Lung (tissue), 13 donors: ENCODE data around the gene UAP1L1. TPM values are rescaled to one million over a fixed set of nuclear protein-coding genes. Genes with fewer than 3 reads are reported as not detected.
A peak's percentile ranks its signal among the peaks of the same experiment; 100 is the strongest.

ENCODE experiments used
- ATAC-seq: fragments of 200-7000 bp; cut with Tn5 transposase; one replicate; pipeline ENCODE4 v1.9.1; 2020; ENCODE audit warnings: moderate number of reproducible peaks; ENCODE audit not compliant: insufficient read depth, low FRiP score
- DNase-seq, 3 donors: peaks; one replicate each; pipeline ENCODE4 v3.0.0-alpha.2; 2013 to 2017
- H3K27ac ChIP-seq, 2 donors: one replicate each; pipeline ENCODE4 v1.5.1; 2013; ENCODE audit warnings: mild to moderate bottlenecking in 2 of 2, moderate library complexity in 2 of 2, control low read depth in 1 of 2, inconsistent platforms in 1 of 2, low read depth in 1 of 2, low read length in 1 of 2
- H3K27me3 ChIP-seq, 3 donors: one replicate each; pipeline ENCODE4 v1.5.1; 2013; ENCODE audit warnings: low read length in 2 of 3; ENCODE audit not compliant: control insufficient read depth in 3 of 3, insufficient read depth in 3 of 3
- H3K36me3 ChIP-seq, 4 donors: one replicate each; pipeline ENCODE4 v1.5.1; 2013; ENCODE audit warnings: low read length in 4 of 4, mild to moderate bottlenecking in 1 of 4, moderate library complexity in 1 of 4; ENCODE audit not compliant: control insufficient read depth in 4 of 4, insufficient read depth in 4 of 4
- H3K4me1 ChIP-seq, 5 donors: one replicate each; pipeline ENCODE4 v1.5.1; 2013; ENCODE audit warnings: low read length in 5 of 5, mild to moderate bottlenecking in 2 of 5, moderate library complexity in 1 of 5; ENCODE audit not compliant: control insufficient read depth in 5 of 5, insufficient read depth in 5 of 5
- H3K4me3 ChIP-seq: one replicate; pipeline ENCODE4 v1.5.1; 2013; ENCODE audit warnings: mild to moderate bottlenecking, control low read depth, moderate library complexity
- H3K9ac ChIP-seq, 2 donors: one replicate each; pipeline ENCODE4 v1.5.1; 2013; ENCODE audit warnings: low read length in 2 of 2, control low read depth in 1 of 2; ENCODE audit not compliant: insufficient read depth in 1 of 2
- H3K9me3 ChIP-seq, 4 donors: one replicate each; pipeline ENCODE4 v1.5.1; 2013; ENCODE audit warnings: low read length in 3 of 4, mild to moderate bottlenecking in 1 of 4, moderate library complexity in 1 of 4; ENCODE audit not compliant: control insufficient read depth in 4 of 4, insufficient read depth in 3 of 4
- CTCF ChIP-seq: IDR thresholded peaks from 2 replicates; pipeline ENCODE4 v1.5.1; 2012; ENCODE audit warnings: mild to moderate bottlenecking; ENCODE audit errors: control extremely low read depth, extremely low read depth
- WGBS, 2 donors: extraction: QIAGEN DNeasy Blood & Tissue Kit; methylation state at CpG; one replicate each; pipeline ENCODE4 v1.1.7; 2013; 5-methylcytosine and 5-hydroxymethylcytosine counted together
- polyA plus RNA-seq, 2 donors: library from polyadenylated mRNA; stranded (reverse); fragments of 200-250 nt; gene quantifications; one replicate each; pipeline ENCODE4 v1.2.1, GENCODE V29; 2013
- small RNA-seq: library from RNA; depleted of rRNA; stranded (forward); fragments of <200 nt; gene quantifications from one replicate; pipeline ENCODE3, GENCODE V24; 2014; ENCODE audit warnings: low replicate concordance
- total RNA-seq, 2 donors: library from RNA; depleted of rRNA in 1 of 2; stranded (reverse); fragments of >200 nt in 1 of 2; gene quantifications; one replicate each; pipeline ENCODE4 v1.2.1, GENCODE V29; 2014 to 2021
- donor health status: control.
- donor health status: control.
- donor health status: Bipolar disorder and iron deficiency.
- donor health status: healthy.
- donor health status: DM: yes; HTN: yes; CAD: no.

Gene UAP1L1
- total and polyA plus RNA-seq, 4 donors, result 12.2 to 35.5 (median 17.1) TPM

- TF ChIP-seq CTCF, result no peak
- Histone ChIP-seq H3K9ac (no peak overlapping the region), H3K4me1 (peaks cover 0 to 16% (median 6%) of the 10 kb centered on the region in 5 donors), H3K9me3 (peaks cover 0 to 5% (median 0%) of the 10 kb centered on the region in 4 donors), H3K4me3 (peak overlapping the region; percentile 76), H3K27ac (peak overlapping the region; percentile 65 to 80), H3K27me3 (peaks cover 0 to 7% (median 0%) of the 10 kb centered on the region in 3 donors), H3K36me3 (no peaks in the 10 kb centered on the region)
- peak; percentile 97 for ATAC-seq
- WGBS, 2 donors, result 1 to 2% methylated on average over 65 to 86 of the region's 86 CpGs
- DNase-seq, result peak; percentile 83 to 92 (median 87)
Measured at GRCh38 chr9:137129456-137130175, 52.3 kb downstream of the UAP1L1 start.

- H3K4me1 ChIP-seq, result peaks cover 0 to 16% (median 6%) of the 10 kb centered on the region in 5 donors
- no peak for DNase-seq
- peaks cover 0 to 5% (median 0%) of the 10 kb centered on the region in 4 donors for H3K9me3 ChIP-seq
- TF ChIP-seq CTCF, result no peak
- H3K27ac ChIP-seq, result peak overlapping the region; percentile 59 to 80
- no peaks in the 10 kb centered on the region for H3K36me3 ChIP-seq
- ATAC-seq, result no peak
- peak overlapping the region; percentile 76 for H3K4me3 ChIP-seq
- no peak overlapping the region for H3K9ac ChIP-seq
- peaks cover 0 to 7% (median 0%) of the 10 kb centered on the region in 3 donors for H3K27me3 ChIP-seq
- 6 to 8% methylated on average over 57 to 58 of the region's 58 CpGs for WGBS, 2 donors
Measured at GRCh38 chr9:137130176-137130755, 52.9 kb downstream of the UAP1L1 start.

Small RNA genes within 50 kb of the gene (small RNA-seq; reads per million reads assigned to genes)
- not detected for gene RF00153

Other genes starting within 250 kb of the UAP1L1 start
Only the 30 nearest of the 36 such genes appear.
- gene TRAF2, start 191.0 kb upstream of the UAP1L1 start, total RNA-seq, result 10 to 100 TPM; 17.2 to 19.1 TPM
- gene TRAF2, start 191.0 kb upstream of the UAP1L1 start, polyA plus RNA-seq, result 10 to 100 TPM; 11.3 to 13.2 TPM
- 100 to 1,000 TPM in 1 of 2 donors, 10 to 100 TPM in 1; 56.6 to 118 TPM for gene FBXW5, start 132.8 kb upstream of the UAP1L1 start, total RNA-seq
- 100 to 1,000 TPM in 1 of 2 donors, 10 to 100 TPM in 1; 89.1 to 109 TPM for gene FBXW5, start 132.8 kb upstream of the UAP1L1 start, polyA plus RNA-seq
- 1 to 10 TPM in 1 of 2 donors, not detected in 1; 2.1 TPM for gene C8G, start 132.3 kb upstream of the UAP1L1 start, total RNA-seq
- gene C8G, start 132.3 kb upstream of the UAP1L1 start, polyA plus RNA-seq, result 1 to 10 TPM in 1 of 2 donors, under 1 TPM in 1; 0.90 to 1.4 TPM
- gene LCN12, start 125.2 kb upstream of the UAP1L1 start, total RNA-seq, result 1 to 10 TPM; 4.1 to 6.3 TPM
- 1 to 10 TPM in 1 of 2 donors, under 1 TPM in 1; 0.35 to 2.4 TPM for gene LCN12, start 125.2 kb upstream of the UAP1L1 start, polyA plus RNA-seq
- gene PTGDS, start 100.0 kb upstream of the UAP1L1 start, total RNA-seq, result 100 to 1,000 TPM in 1 of 2 donors, 10 to 100 TPM in 1; 29.5 to 159 TPM
- gene PTGDS, start 100.0 kb upstream of the UAP1L1 start, polyA plus RNA-seq, result 100 to 1,000 TPM in 1 of 2 donors, 10 to 100 TPM in 1; 19.4 to 158 TPM
- gene LCNL1, start 94.5 kb upstream of the UAP1L1 start, total RNA-seq, result 1 to 10 TPM in 1 of 2 donors, under 1 TPM in 1; 0.28 to 2.5 TPM
- gene LCNL1, start 94.5 kb upstream of the UAP1L1 start, polyA plus RNA-seq, result 1 to 10 TPM in 1 of 2 donors, under 1 TPM in 1; 0.15 to 2.7 TPM
- 10 to 100 TPM; 16.6 to 58.1 TPM for gene PAXX, start 85.1 kb upstream of the UAP1L1 start, total RNA-seq
- 100 to 1,000 TPM in 1 of 2 donors, 10 to 100 TPM in 1; 60.7 to 172 TPM for gene PAXX, start 85.1 kb upstream of the UAP1L1 start, polyA plus RNA-seq
- gene CLIC3, start 80.9 kb upstream of the UAP1L1 start, total RNA-seq, result 100 to 1,000 TPM in 1 of 2 donors, 10 to 100 TPM in 1; 72.0 to 115 TPM
- 10 to 100 TPM; 17.2 to 90.2 TPM for gene CLIC3, start 80.9 kb upstream of the UAP1L1 start, polyA plus RNA-seq
- 10 to 100 TPM; 13.4 to 39.0 TPM for gene ABCA2, start 49.3 kb upstream of the UAP1L1 start, total RNA-seq
- gene ABCA2, start 49.3 kb upstream of the UAP1L1 start, polyA plus RNA-seq, result 10 to 100 TPM; 14.8 to 18.1 TPM
- gene FUT7, start 45.4 kb upstream of the UAP1L1 start, total RNA-seq, result 1 to 10 TPM in 1 of 2 donors, under 1 TPM in 1; 0.37 to 1.0 TPM
- 1 to 10 TPM in 1 of 2 donors, under 1 TPM in 1; 0.45 to 5.5 TPM for gene FUT7, start 45.4 kb upstream of the UAP1L1 start, polyA plus RNA-seq
- 10 to 100 TPM; 28.7 to 99.3 TPM for gene NPDC1, start 31.3 kb upstream of the UAP1L1 start, total RNA-seq
- 10 to 100 TPM; 49.0 to 87.5 TPM for gene NPDC1, start 31.3 kb upstream of the UAP1L1 start, polyA plus RNA-seq
- gene ENTPD2, start 23.5 kb upstream of the UAP1L1 start, total RNA-seq, result 1 to 10 TPM; 1.8 to 3.2 TPM
- under 1 TPM; 0.39 to 0.53 TPM for gene ENTPD2, start 23.5 kb upstream of the UAP1L1 start, polyA plus RNA-seq
- 1 to 10 TPM; 1.4 to 1.7 TPM for gene SAPCD2, start 7.0 kb upstream of the UAP1L1 start, total RNA-seq
- 1 to 10 TPM; 1.3 to 2.1 TPM for gene SAPCD2, start 7.0 kb upstream of the UAP1L1 start, polyA plus RNA-seq
- 10 to 100 TPM; 56.7 to 70.9 TPM for gene MAN1B1, start 9.5 kb downstream of the UAP1L1 start, total RNA-seq
- gene MAN1B1, start 9.5 kb downstream of the UAP1L1 start, polyA plus RNA-seq, result 10 to 100 TPM; 40.3 to 56.9 TPM
- 100 to 1,000 TPM in 1 of 2 donors, 10 to 100 TPM in 1; 48.0 to 236 TPM for gene DPP7, start 37.2 kb downstream of the UAP1L1 start, total RNA-seq
- gene DPP7, start 37.2 kb downstream of the UAP1L1 start, polyA plus RNA-seq, result 100 to 1,000 TPM; 220 to 436 TPM
- gene GRIN1, start 61.6 kb downstream of the UAP1L1 start, total RNA-seq, result under 1 TPM; 0.06 to 0.49 TPM
- under 1 TPM; 0.18 to 0.51 TPM for gene GRIN1, start 61.6 kb downstream of the UAP1L1 start, polyA plus RNA-seq
- 1 to 10 TPM in 1 of 2 donors, under 1 TPM in 1; 0.77 to 5.2 TPM for gene LRRC26, start 92.5 kb downstream of the UAP1L1 start, total RNA-seq
- under 1 TPM; 0.12 to 0.37 TPM for gene LRRC26, start 92.5 kb downstream of the UAP1L1 start, polyA plus RNA-seq
- gene TMEM210, start 94.5 kb downstream of the UAP1L1 start, total RNA-seq, result not detected
- not detected for gene TMEM210, start 94.5 kb downstream of the UAP1L1 start, polyA plus RNA-seq
- gene ANAPC2, start 111.0 kb downstream of the UAP1L1 start, total RNA-seq, result 10 to 100 TPM; 31.9 to 60.9 TPM
- gene ANAPC2, start 111.0 kb downstream of the UAP1L1 start, polyA plus RNA-seq, result 10 to 100 TPM; 32.3 to 50.0 TPM
- gene SSNA1, start 111.2 kb downstream of the UAP1L1 start, total RNA-seq, result 10 to 100 TPM; 40.8 to 87.0 TPM
- 100 to 1,000 TPM; 114 to 144 TPM for gene SSNA1, start 111.2 kb downstream of the UAP1L1 start, polyA plus RNA-seq
- gene TPRN, start 123.2 kb downstream of the UAP1L1 start, total RNA-seq, result 10 to 100 TPM in 1 of 2 donors, 1 to 10 TPM in 1; 8.9 to 30.6 TPM
- gene TPRN, start 123.2 kb downstream of the UAP1L1 start, polyA plus RNA-seq, result 10 to 100 TPM; 12.6 to 18.3 TPM
- 10 to 100 TPM; 26.0 to 35.8 TPM for gene TMEM203, start 128.1 kb downstream of the UAP1L1 start, total RNA-seq
- 10 to 100 TPM; 31.8 to 39.3 TPM for gene TMEM203, start 128.1 kb downstream of the UAP1L1 start, polyA plus RNA-seq
- 10 to 100 TPM in 1 of 2 donors, 1 to 10 TPM in 1; 4.5 to 22.0 TPM for gene NDOR1, start 128.2 kb downstream of the UAP1L1 start, total RNA-seq
- gene NDOR1, start 128.2 kb downstream of the UAP1L1 start, polyA plus RNA-seq, result 10 to 100 TPM; 11.8 to 12.2 TPM
- gene RNF208, start 144.7 kb downstream of the UAP1L1 start, total RNA-seq, result 1 to 10 TPM; 1.7 to 7.5 TPM
- gene RNF208, start 144.7 kb downstream of the UAP1L1 start, polyA plus RNA-seq, result 10 to 100 TPM in 1 of 2 donors, 1 to 10 TPM in 1; 3.1 to 12.0 TPM
- under 1 TPM in 1 of 2 donors, not detected in 1; 0.92 TPM for gene CYSRT1, start 147.7 kb downstream of the UAP1L1 start, total RNA-seq
- gene CYSRT1, start 147.7 kb downstream of the UAP1L1 start, polyA plus RNA-seq, result 1 to 10 TPM in 1 of 2 donors, under 1 TPM in 1; 0.70 to 2.7 TPM
- 1 to 10 TPM in 1 of 2 donors, under 1 TPM in 1; 0.52 to 1.1 TPM for gene RNF224, start 150.0 kb downstream of the UAP1L1 start, total RNA-seq
- gene RNF224, start 150.0 kb downstream of the UAP1L1 start, polyA plus RNA-seq, result 1 to 10 TPM in 1 of 2 donors, under 1 TPM in 1; 0.24 to 1.1 TPM
- gene SLC34A3, start 153.4 kb downstream of the UAP1L1 start, total RNA-seq, result under 1 TPM in 1 of 2 donors, not detected in 1; 0.65 TPM
- under 1 TPM; 0.03 to 0.12 TPM for gene SLC34A3, start 153.4 kb downstream of the UAP1L1 start, polyA plus RNA-seq
- 100 to 1,000 TPM; 163 to 505 TPM for gene TUBB4B, start 163.8 kb downstream of the UAP1L1 start, total RNA-seq
- gene TUBB4B, start 163.8 kb downstream of the UAP1L1 start, polyA plus RNA-seq, result 100 to 1,000 TPM; 326 to 338 TPM
- gene STPG3, start 173.8 kb downstream of the UAP1L1 start, total RNA-seq, result not detected
- gene STPG3, start 173.8 kb downstream of the UAP1L1 start, polyA plus RNA-seq, result under 1 TPM in 1 of 2 donors, not detected in 1; 0.18 TPM
- 10 to 100 TPM; 30.4 to 56.2 TPM for gene NELFB, start 177.8 kb downstream of the UAP1L1 start, total RNA-seq
- gene NELFB, start 177.8 kb downstream of the UAP1L1 start, polyA plus RNA-seq, result 10 to 100 TPM; 37.3 to 51.1 TPM